DND-41 (cell line): ENCODE results near the gene MYO3A.

Source experiments
- ATAC-seq: fragments of 200-7000 bp; cut with Tn5 transposase; 3 replicates; pipeline ENCODE4 v1.9.1; 2021; ENCODE audit warnings: low read depth; ENCODE audit not compliant: insufficient read depth
- DNase-seq: peaks from one replicate; pipeline ENCODE4 v3.0.0-alpha.2; 2020
- H2AFZ ChIP-seq: 2 replicates; pipeline ENCODE4 v1.6.0; 2012; ENCODE audit warnings: low read depth, low read length
- H3K27ac ChIP-seq: 2 replicates; pipeline ENCODE4 v1.5.1; 2012; ENCODE audit warnings: low read length, inconsistent platforms
- H3K27me3 ChIP-seq: fragments of 200-600 bp; sonication (generic); 2 replicates; pipeline ENCODE4 v1.6.0; 2012; ENCODE audit warnings: low read length, mild to moderate bottlenecking, inconsistent platforms; ENCODE audit not compliant: insufficient read depth, poor library complexity
- H3K36me3 ChIP-seq: 2 replicates; pipeline ENCODE4 v1.5.1; 2012; ENCODE audit warnings: low read length, inconsistent platforms; ENCODE audit not compliant: insufficient read depth
- H3K4me1 ChIP-seq: 2 replicates; pipeline ENCODE4 v1.5.1; 2012; ENCODE audit warnings: mild to moderate bottlenecking, low read length; ENCODE audit not compliant: insufficient read depth
- H3K4me2 ChIP-seq: 2 replicates; pipeline ENCODE4 v1.6.0; 2012; ENCODE audit warnings: mild to moderate bottlenecking, moderate library complexity, low read length, inconsistent platforms; ENCODE audit not compliant: insufficient read depth
- H3K4me3 ChIP-seq, 2 experiments: fragments of 200-600 bp in 1 of 2; shearing (Covaris generic) in 1 of 2; 2 replicates each; pipeline ENCODE4 v1.5.1; 2012 to 2016; ENCODE audit warnings: inconsistent platforms in 2 of 2, low read length in 2 of 2, mild to moderate bottlenecking in 2 of 2, low read depth in 1 of 2, moderate library complexity in 1 of 2
- H3K79me2 ChIP-seq: 2 replicates; pipeline ENCODE4 v1.6.0; 2012; ENCODE audit warnings: low read length, inconsistent platforms; ENCODE audit not compliant: insufficient read depth
- H3K9ac ChIP-seq: 2 replicates; pipeline ENCODE4 v1.6.0; 2012; ENCODE audit warnings: low read depth, mild to moderate bottlenecking, inconsistent platforms, low read length, moderate library complexity
- H3K9me3 ChIP-seq: 2 replicates; pipeline ENCODE4 v1.5.1; 2012; ENCODE audit warnings: low read length, moderate library complexity, mild to moderate bottlenecking, inconsistent platforms; ENCODE audit not compliant: insufficient read depth, severe bottlenecking
- H4K20me1 ChIP-seq: 2 replicates; pipeline ENCODE4 v1.6.0; 2012; ENCODE audit warnings: low read length; ENCODE audit not compliant: insufficient read depth
- CTCF ChIP-seq: IDR thresholded peaks from 2 replicates; pipeline ENCODE4 v1.5.1; 2012; ENCODE audit warnings: borderline replicate concordance, low read length, moderate library complexity, mild to moderate bottlenecking; ENCODE audit not compliant: poor library complexity, severe bottlenecking; ENCODE audit errors: extremely low read depth
- EZH2 ChIP-seq: IDR thresholded peaks from 3 replicates; pipeline ENCODE4 v1.6.1; 2012; ENCODE audit warnings: borderline replicate concordance, low read depth, mild to moderate bottlenecking, moderate library complexity, low read length, inconsistent platforms; ENCODE audit not compliant: severe bottlenecking

The MYO3A gene

GRCh38 chr10:26087666-26088065 lies 153.6 kb downstream of the MYO3A start:
- H3K36me3 ChIP-seq: no peaks in the 10 kb centered on the region
- H3K4me2 ChIP-seq: no peak overlapping the region
- no peaks in the 10 kb centered on the region for H4K20me1 ChIP-seq
- H3K9ac ChIP-seq: no peak overlapping the region
- H3K27ac ChIP-seq: no peak overlapping the region
- no peak overlapping the region for H3K4me3 ChIP-seq
- TF ChIP-seq EZH2 (no peak), CTCF (no peak)
- no peaks in the 10 kb centered on the region for H3K9me3 ChIP-seq
- H2AFZ ChIP-seq: no peak overlapping the region
- no peak for ATAC-seq
- peaks cover 8% of the 10 kb centered on the region for H3K27me3 ChIP-seq
- no peaks in the 10 kb centered on the region for H3K4me1 ChIP-seq
- DNase-seq: no peak
- no peaks in the 10 kb centered on the region for H3K79me2 ChIP-seq

GRCh38 chr10:26090026-26090425 lies 156.0 kb downstream of the MYO3A start:
- H3K79me2 ChIP-seq: no peaks in the 10 kb centered on the region
- H3K27ac ChIP-seq: no peak overlapping the region
- ATAC-seq (no peak), DNase-seq (no peak)
- no peaks in the 10 kb centered on the region for H3K4me1 ChIP-seq
- no peak for TF ChIP-seq CTCF
- no peak overlapping the region for H3K4me3 ChIP-seq
- no peak overlapping the region for H3K9ac ChIP-seq
- H3K9me3 ChIP-seq: no peaks in the 10 kb centered on the region
- no peaks in the 10 kb centered on the region for H3K36me3 ChIP-seq
- H4K20me1 ChIP-seq: no peaks in the 10 kb centered on the region
- no peak overlapping the region for H3K4me2 ChIP-seq
- H2AFZ ChIP-seq: no peak overlapping the region
- peaks cover 11% of the 10 kb centered on the region for H3K27me3 ChIP-seq

GRCh38 chr10:26090762-26091161 lies 156.7 kb downstream of the MYO3A start:
- Histone ChIP-seq H3K9me3 (no peaks in the 10 kb centered on the region), H3K4me3 (no peak overlapping the region), H3K4me2 (no peak overlapping the region), H2AFZ (no peak overlapping the region), H3K36me3 (no peaks in the 10 kb centered on the region), H3K27ac (no peak overlapping the region), H3K4me1 (no peaks in the 10 kb centered on the region), H3K27me3 (peaks cover 12% of the 10 kb centered on the region), H3K79me2 (no peaks in the 10 kb centered on the region), H3K9ac (no peak overlapping the region), H4K20me1 (no peaks in the 10 kb centered on the region)
- TF ChIP-seq CTCF (no peak), EZH2 (no peak)
- DNase-seq (no peak), ATAC-seq (no peak)

GRCh38 chr10:26093229-26093628 lies 159.2 kb downstream of the MYO3A start:
- Histone ChIP-seq H4K20me1 (no peaks in the 10 kb centered on the region), H3K79me2 (no peaks in the 10 kb centered on the region), H3K36me3 (no peaks in the 10 kb centered on the region), H2AFZ (no peak overlapping the region), H3K9ac (no peak overlapping the region), H3K9me3 (no peaks in the 10 kb centered on the region), H3K4me1 (no peaks in the 10 kb centered on the region), H3K4me3 (no peak overlapping the region), H3K27me3 (peaks cover 9% of the 10 kb centered on the region), H3K4me2 (no peak overlapping the region), H3K27ac (no peak overlapping the region)
- DNase-seq: no peak
- ATAC-seq: no peak
- no peak for TF ChIP-seq CTCF
- TF ChIP-seq EZH2: no peak
